ENCODE results near the gene UQCRFS1. TPM values are rescaled to one million over a fixed set of nuclear protein-coding genes. Genes with fewer than 3 reads are reported as not detected.

The UQCRFS1 gene
- total RNA-seq, 1 experiment from 2014 or later, result 44.0 TPM

- no peaks in the 10 kb centered on the region for H3K36me3 ChIP-seq (ENCODE audit: control insufficient read depth, insufficient read depth, low read length)
- Mint-ChIP-seq H3K27me3 (ENCODE audit: insufficient read depth, unreplicated experiment) (peaks cover 4% of the 10 kb centered on the region), H3K36me3 (ENCODE audit: insufficient read depth, unreplicated experiment) (no peaks in the 10 kb centered on the region), H3K4me3 (ENCODE audit: unreplicated experiment) (no peak overlapping the region), H3K4me1 (ENCODE audit: low read depth, unreplicated experiment) (no peaks in the 10 kb centered on the region), H3K9me3 (ENCODE audit: unreplicated experiment) (no peaks in the 10 kb centered on the region), H3K27ac (ENCODE audit: unreplicated experiment) (no peak overlapping the region)
- H3K27me3 ChIP-seq (replicated peaks; ENCODE audit: control insufficient read depth, insufficient read depth, low read length), result no peaks in the 10 kb centered on the region
- no TSS peak for BruUV-seq (replicated peaks)
- DNase-seq, result no peak
- H3K4me3 ChIP-seq (ENCODE audit: low read depth, low read length), result no peak overlapping the region
- H3K9me3 ChIP-seq, result no peaks in the 10 kb centered on the region
- no peaks in the 10 kb centered on the region for H3K4me1 ChIP-seq
- CTCF ChIA-PET, result no interaction called here
- TF ChIP-seq, protein P1, sequence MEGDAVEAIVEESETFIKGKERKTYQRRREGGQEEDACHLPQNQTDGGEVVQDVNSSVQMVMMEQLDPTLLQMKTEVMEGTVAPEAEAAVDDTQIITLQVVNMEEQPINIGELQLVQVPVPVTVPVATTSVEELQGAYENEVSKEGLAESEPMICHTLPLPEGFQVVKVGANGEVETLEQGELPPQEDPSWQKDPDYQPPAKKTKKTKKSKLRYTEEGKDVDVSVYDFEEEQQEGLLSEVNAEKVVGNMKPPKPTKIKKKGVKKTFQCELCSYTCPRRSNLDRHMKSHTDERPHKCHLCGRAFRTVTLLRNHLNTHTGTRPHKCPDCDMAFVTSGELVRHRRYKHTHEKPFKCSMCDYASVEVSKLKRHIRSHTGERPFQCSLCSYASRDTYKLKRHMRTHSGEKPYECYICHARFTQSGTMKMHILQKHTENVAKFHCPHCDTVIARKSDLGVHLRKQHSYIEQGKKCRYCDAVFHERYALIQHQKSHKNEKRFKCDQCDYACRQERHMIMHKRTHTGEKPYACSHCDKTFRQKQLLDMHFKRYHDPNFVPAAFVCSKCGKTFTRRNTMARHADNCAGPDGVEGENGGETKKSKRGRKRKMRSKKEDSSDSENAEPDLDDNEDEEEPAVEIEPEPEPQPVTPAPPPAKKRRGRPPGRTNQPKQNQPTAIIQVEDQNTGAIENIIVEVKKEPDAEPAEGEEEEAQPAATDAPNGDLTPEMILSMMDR (IDR thresholded peaks at IDR 0.05; ENCODE audit: insufficient read depth in 1 of 2, low read depth in 1 of 2, low read length in 1 of 2, severe bottlenecking in 1 of 2, unreplicated experiment in 1 of 2), result no peak
- intact Hi-C loops (cut with micrococcal nuclease; ENCODE audit: unreplicated experiment), result no loop called here
- POLR2A ChIA-PET, result no interaction called here
Observed at GRCh38 chr19:29191005-29191404, 21.9 kb downstream of the UQCRFS1 start.

DNA sequence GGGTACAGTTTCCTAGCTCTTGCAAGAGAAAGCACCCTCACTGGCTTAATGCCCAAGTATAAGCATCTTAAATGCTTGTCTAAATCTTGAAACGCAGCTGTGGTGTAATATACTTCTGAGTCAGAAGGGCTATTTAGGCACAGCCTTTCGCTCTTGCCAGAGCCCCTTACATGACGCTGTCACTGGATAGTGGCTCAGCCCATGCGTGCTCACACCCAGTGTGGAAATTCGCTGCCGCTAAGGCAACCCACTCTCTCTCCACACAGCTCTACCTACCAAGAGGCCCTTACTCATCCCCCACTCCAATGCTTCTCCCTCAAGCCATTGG, 24.0 kb downstream of the UQCRFS1 start:
- H3K4me3 ChIP-seq (ENCODE audit: low read depth, low read length), result no peak overlapping the region
- H3K4me3 Mint-ChIP-seq (ENCODE audit: unreplicated experiment), result no peak overlapping the region
- H3K4me1 ChIP-seq, result 0 out of 2 replicates have a peak, but pooled peaks cover 4% of the 10 kb centered on the region
- ChIA-PET POLR2A (no interaction called here), CTCF (no interaction called here)
- H3K9me3 Mint-ChIP-seq (ENCODE audit: unreplicated experiment), result no peaks in the 10 kb centered on the region
- H3K27ac Mint-ChIP-seq (ENCODE audit: unreplicated experiment), result no peak overlapping the region
- intact Hi-C loops (cut with micrococcal nuclease; ENCODE audit: unreplicated experiment), result no loop called here
- TF ChIP-seq, protein P1 (IDR thresholded peaks at IDR 0.05; ENCODE audit: insufficient read depth in 1 of 2, low read depth in 1 of 2, low read length in 1 of 2, severe bottlenecking in 1 of 2, unreplicated experiment in 1 of 2), result no peak
- H3K27me3 Mint-ChIP-seq (ENCODE audit: insufficient read depth, unreplicated experiment), result peaks cover 4% of the 10 kb centered on the region
- H3K4me1 Mint-ChIP-seq (ENCODE audit: low read depth, unreplicated experiment), result peaks cover 10% of the 10 kb centered on the region
- H3K27me3 ChIP-seq (replicated peaks; ENCODE audit: control insufficient read depth, insufficient read depth, low read length), result no peaks in the 10 kb centered on the region
- DNase-seq, result no peak
- H3K36me3 Mint-ChIP-seq (ENCODE audit: insufficient read depth, unreplicated experiment), result no peaks in the 10 kb centered on the region
- no TSS peak for BruUV-seq (replicated peaks)
- no peaks in the 10 kb centered on the region for H3K36me3 ChIP-seq (ENCODE audit: control insufficient read depth, insufficient read depth, low read length)
- H3K9me3 ChIP-seq, result no peaks in the 10 kb centered on the region

DNA sequence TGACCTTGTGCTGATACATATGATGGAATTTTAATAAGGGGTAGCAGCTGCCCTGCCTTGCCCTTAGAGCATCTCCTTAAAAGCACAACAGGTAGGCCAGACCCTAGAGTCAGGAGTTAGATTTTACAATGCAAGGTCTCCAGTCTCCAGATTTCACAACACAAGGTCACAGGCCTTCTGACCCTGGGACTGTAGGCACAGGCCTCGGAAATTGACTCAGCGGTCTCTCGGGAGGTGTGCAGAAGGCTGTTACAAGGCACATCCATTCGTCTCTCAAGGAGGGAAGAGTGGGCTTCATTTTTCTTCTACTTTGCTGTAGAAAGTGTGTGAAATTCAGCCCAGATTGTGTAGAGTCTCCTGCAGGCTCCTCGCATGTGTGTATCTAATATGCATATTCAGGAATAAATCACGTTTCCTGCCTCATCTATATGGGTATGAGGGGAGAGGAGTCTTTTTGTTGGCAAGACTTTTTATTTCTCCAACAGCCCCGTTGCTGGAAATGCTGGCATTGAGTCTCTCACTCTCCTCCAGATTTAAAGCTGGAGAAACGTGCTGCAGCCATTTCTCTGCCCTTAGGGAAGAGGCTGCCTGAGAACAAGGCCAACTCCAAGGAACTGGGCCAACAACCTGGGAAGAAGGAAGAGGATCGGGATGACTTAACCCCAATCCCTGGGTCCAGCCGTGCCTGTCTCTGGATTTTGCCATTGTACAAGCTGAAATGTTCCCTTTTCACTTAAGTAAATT, 24.5 kb downstream of the UQCRFS1 start:
- TF ChIP-seq, protein P1 (IDR thresholded peaks at IDR 0.05; ENCODE audit: insufficient read depth in 1 of 2, low read depth in 1 of 2, low read length in 1 of 2, severe bottlenecking in 1 of 2, unreplicated experiment in 1 of 2), result no peak
- no peak for DNase-seq
- no peak overlapping the region for H3K4me3 ChIP-seq (ENCODE audit: low read depth, low read length)
- no peaks in the 10 kb centered on the region for H3K36me3 Mint-ChIP-seq (ENCODE audit: insufficient read depth, unreplicated experiment)
- peaks cover 10% of the 10 kb centered on the region for H3K4me1 Mint-ChIP-seq (ENCODE audit: low read depth, unreplicated experiment)
- no peaks in the 10 kb centered on the region for H3K36me3 ChIP-seq (ENCODE audit: control insufficient read depth, insufficient read depth, low read length)
- H3K4me3 Mint-ChIP-seq (ENCODE audit: unreplicated experiment), result no peak overlapping the region
- POLR2A ChIA-PET, result no interaction called here
- H3K27me3 ChIP-seq (replicated peaks; ENCODE audit: control insufficient read depth, insufficient read depth, low read length), result no peaks in the 10 kb centered on the region
- 0 out of 2 replicates have a peak, but pooled peaks cover 4% of the 10 kb centered on the region for H3K4me1 ChIP-seq
- BruUV-seq (replicated peaks), result no TSS peak
- H3K27ac Mint-ChIP-seq (ENCODE audit: unreplicated experiment), result no peak overlapping the region
- H3K9me3 Mint-ChIP-seq (ENCODE audit: unreplicated experiment), result no peaks in the 10 kb centered on the region
- CTCF ChIA-PET, result no interaction called here
- H3K27me3 Mint-ChIP-seq (ENCODE audit: insufficient read depth, unreplicated experiment), result peaks cover 4% of the 10 kb centered on the region
- intact Hi-C loops (cut with micrococcal nuclease; ENCODE audit: unreplicated experiment), result no loop called here
- no peaks in the 10 kb centered on the region for H3K9me3 ChIP-seq
